SK-N-SH (cell line): Measurements from ENCODE around the gene CDIPT.
A peak's percentile ranks its signal among the peaks of the same experiment; 100 is the strongest.

ENCODE experiments used
- NRF1 ChIP-seq: IDR thresholded peaks from 2 replicates; pipeline ENCODE4 v1.6.1; 2012; ENCODE audit warnings: low read depth, mild to moderate bottlenecking, low read length
- PBX3 ChIP-seq: IDR thresholded peaks from 2 replicates; pipeline ENCODE4; 2012
- TAF1 ChIP-seq: IDR thresholded peaks from 2 replicates; pipeline ENCODE4 v1.6.1; 2012; ENCODE audit warnings: low read depth, mild to moderate bottlenecking, low read length, moderate library complexity, borderline replicate concordance
- USF2 ChIP-seq: fragments of 150-350 bp; IDR thresholded peaks from 2 replicates; pipeline ENCODE4 v1.6.1; 2017; ENCODE audit warnings: antibody characterized with exemption, low read length, low read depth, borderline replicate concordance
- TF ChIP-seq, protein P1 (sequence below): fragments of 200-600 bp; sonication (generic); IDR thresholded peaks from 2 replicates; pipeline ENCODE4 v1.6.1; 2017; ENCODE audit warnings: antibody characterized with exemption, mild to moderate bottlenecking, moderate library complexity
- TF ChIP-seq, protein P2 (sequence below): IDR thresholded peaks from 2 replicates; pipeline ENCODE4 v1.4.0; 2012; ENCODE audit warnings: low read depth, borderline replicate concordance

GRCh38 chr16:29862884-29863668 is at the start of gene CDIPT:
- TF ChIP-seq, protein P1, sequence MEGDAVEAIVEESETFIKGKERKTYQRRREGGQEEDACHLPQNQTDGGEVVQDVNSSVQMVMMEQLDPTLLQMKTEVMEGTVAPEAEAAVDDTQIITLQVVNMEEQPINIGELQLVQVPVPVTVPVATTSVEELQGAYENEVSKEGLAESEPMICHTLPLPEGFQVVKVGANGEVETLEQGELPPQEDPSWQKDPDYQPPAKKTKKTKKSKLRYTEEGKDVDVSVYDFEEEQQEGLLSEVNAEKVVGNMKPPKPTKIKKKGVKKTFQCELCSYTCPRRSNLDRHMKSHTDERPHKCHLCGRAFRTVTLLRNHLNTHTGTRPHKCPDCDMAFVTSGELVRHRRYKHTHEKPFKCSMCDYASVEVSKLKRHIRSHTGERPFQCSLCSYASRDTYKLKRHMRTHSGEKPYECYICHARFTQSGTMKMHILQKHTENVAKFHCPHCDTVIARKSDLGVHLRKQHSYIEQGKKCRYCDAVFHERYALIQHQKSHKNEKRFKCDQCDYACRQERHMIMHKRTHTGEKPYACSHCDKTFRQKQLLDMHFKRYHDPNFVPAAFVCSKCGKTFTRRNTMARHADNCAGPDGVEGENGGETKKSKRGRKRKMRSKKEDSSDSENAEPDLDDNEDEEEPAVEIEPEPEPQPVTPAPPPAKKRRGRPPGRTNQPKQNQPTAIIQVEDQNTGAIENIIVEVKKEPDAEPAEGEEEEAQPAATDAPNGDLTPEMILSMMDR = peak; percentile 71
- TF ChIP-seq, protein P2, sequence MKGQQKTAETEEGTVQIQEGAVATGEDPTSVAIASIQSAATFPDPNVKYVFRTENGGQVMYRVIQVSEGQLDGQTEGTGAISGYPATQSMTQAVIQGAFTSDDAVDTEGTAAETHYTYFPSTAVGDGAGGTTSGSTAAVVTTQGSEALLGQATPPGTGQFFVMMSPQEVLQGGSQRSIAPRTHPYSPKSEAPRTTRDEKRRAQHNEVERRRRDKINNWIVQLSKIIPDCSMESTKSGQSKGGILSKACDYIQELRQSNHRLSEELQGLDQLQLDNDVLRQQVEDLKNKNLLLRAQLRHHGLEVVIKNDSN = no peak
- no peak for TF ChIP-seq USF2
- TF ChIP-seq PBX3 = no peak
- TF ChIP-seq TAF1 = peak; percentile 63; the same call in 1 of the 2 replicates
- TF ChIP-seq NRF1 = 0 out of 2 replicates have a peak, but pooled peaks have one; percentile 8
